HepG2 (cell line): ENCODE results near the gene PRSS50.

ENCODE experiments used
- CTCF ChIP-seq: sonication (generic); formaldehyde crosslinking; IDR thresholded peaks from 2 replicates; pipeline ENCODE4 v1.5.0; 2020; ENCODE audit warnings: mild to moderate bottlenecking, missing genetic modification reagents, moderate library complexity
- DBP ChIP-seq: sonication (generic); formaldehyde crosslinking; IDR thresholded peaks from 2 replicates; pipeline ENCODE4 v1.4.0; 2020; ENCODE audit warnings: missing genetic modification reagents; ENCODE audit errors: not compliant biosample characterization
- FOXM1 ChIP-seq: sonication (generic); formaldehyde crosslinking; IDR thresholded peaks from 2 replicates; pipeline ENCODE4 v1.5.0; 2020; ENCODE audit warnings: missing genetic modification reagents
- MEF2D ChIP-seq: sonication (generic); formaldehyde crosslinking; IDR thresholded peaks from 2 replicates; pipeline ENCODE4 v1.5.1; 2020; ENCODE audit warnings: mild to moderate bottlenecking, missing genetic modification reagents
- MTF2 ChIP-seq: sonication (generic); formaldehyde crosslinking; IDR thresholded peaks from 2 replicates; pipeline ENCODE4 v1.5.0; 2020; ENCODE audit warnings: missing genetic modification reagents, borderline replicate concordance
- TBP ChIP-seq: sonication (generic); formaldehyde crosslinking; IDR thresholded peaks from 2 replicates; pipeline ENCODE4 v1.5.0; 2020; ENCODE audit warnings: missing genetic modification reagents
- ZNF225 ChIP-seq: sonication (generic); formaldehyde crosslinking; IDR thresholded peaks from 2 replicates; pipeline ENCODE4 v1.4.0; 2020; ENCODE audit warnings: mild to moderate bottlenecking, missing genetic modification reagents
- ZNF740 ChIP-seq: sonication (generic); formaldehyde crosslinking; IDR thresholded peaks from 2 replicates; pipeline ENCODE4 v1.4.0; 2020; ENCODE audit warnings: missing genetic modification reagents
- ZNF782 ChIP-seq: sonication (generic); formaldehyde crosslinking; IDR thresholded peaks from 2 replicates; pipeline ENCODE4 v1.4.0; 2020; ENCODE audit warnings: missing genetic modification reagents, mild to moderate bottlenecking, borderline replicate concordance

GRCh38 chr3:46713898-46714552 lies 3.6 kb downstream of the PRSS50 start:
- TF ChIP-seq MTF2 (no peak), TBP (CRISPR knock-in tag) (no peak), CTCF (CRISPR knock-in tag) (no peak), ZNF782 (CRISPR knock-in tag) (no peak), ZNF225 (CRISPR knock-in tag) (no peak), DBP (CRISPR knock-in tag) (no peak), MEF2D (CRISPR knock-in tag) (no peak), ZNF740 (CRISPR knock-in tag) (no peak), FOXM1 (CRISPR knock-in tag) (no peak)
